Measurements from ENCODE around the gene STAB2.

STAB2 gene

GRCh38 chr12:103586791-103587370 is at the start of gene STAB2:
Gene STAB2 (plus strand): TSS chr12:103587273. CDS start chr12:103587477, 204 bp downstream.
- no peak for DNase-seq

- no peak for DNase-seq
Observed at GRCh38 chr12:103538397-103538796, 48.7 kb upstream of the STAB2 start.

GRCh38 chr12:103540319-103540718 is 46.8 kb upstream of the STAB2 start:
- DNase-seq: no peak

GRCh38 chr12:103542078-103542477 is 45.0 kb upstream of the STAB2 start:
- no peak for DNase-seq

GRCh38 chr12:103546959-103547358 is 40.1 kb upstream of the STAB2 start:
- no peak for DNase-seq

- no peak for DNase-seq
Observed at GRCh38 chr12:103547376-103547775, 39.7 kb upstream of the STAB2 start.

- no peak for DNase-seq
Observed at GRCh38 chr12:103547929-103548328, 39.1 kb upstream of the STAB2 start.

GRCh38 chr12:103548622-103549601 is 38.2 kb upstream of the STAB2 start:
- DNase-seq: peak; percentile 72

GRCh38 chr12:103556890-103557627 is 30.0 kb upstream of the STAB2 start:
- DNase-seq: no peak

GRCh38 chr12:103557628-103558010 is 29.5 kb upstream of the STAB2 start:
- DNase-seq: no peak

GRCh38 chr12:103558879-103559278 is 28.2 kb upstream of the STAB2 start:
- no peak for DNase-seq

- DNase-seq: no peak
Observed at GRCh38 chr12:103560604-103561101, 26.4 kb upstream of the STAB2 start.

- no peak for DNase-seq
Observed at GRCh38 chr12:103561174-103561573, 25.9 kb upstream of the STAB2 start.

- no peak for DNase-seq
Observed at GRCh38 chr12:103566398-103566797, 20.7 kb upstream of the STAB2 start.

- no peak for DNase-seq
Observed at GRCh38 chr12:103569278-103569677, 17.8 kb upstream of the STAB2 start.

GRCh38 chr12:103571286-103571685 is 15.8 kb upstream of the STAB2 start:
- peak; percentile 63 for DNase-seq

- no peak for DNase-seq
Observed at GRCh38 chr12:103572312-103573045, 14.6 kb upstream of the STAB2 start.

- no peak for DNase-seq
Observed at GRCh38 chr12:103573185-103573584, 13.9 kb upstream of the STAB2 start.

- no peak for DNase-seq
Observed at GRCh38 chr12:103578926-103579325, 8.1 kb upstream of the STAB2 start.

- no peak for DNase-seq
Observed at GRCh38 chr12:103580026-103580425, 7.0 kb upstream of the STAB2 start.

- DNase-seq: no peak
Observed at GRCh38 chr12:103583008-103583407, 4.1 kb upstream of the STAB2 start.

GRCh38 chr12:103586132-103586531 is 941 bp upstream of the STAB2 start:
- DNase-seq: no peak

- DNase-seq: no peak
Observed at GRCh38 chr12:103588680-103589079, 1.6 kb downstream of the STAB2 start.
